ENCODE measurements around the gene DDX25. TPM values are rescaled to one million over a fixed set of nuclear protein-coding genes. Genes with fewer than 3 reads are reported as not detected.
"Not testable (repeated sequence)": the region's sequence is repeated elsewhere in the genome, so short reads cannot be mapped to it uniquely, and the experiment has no call there.

DDX25 gene
- total and polyA plus RNA-seq, 2 of the 4 experiments (the other 2 are of a cell fraction) = under 0.01 TPM; not detected in 1

- Histone ChIP-seq H3K27ac (ENCODE audit: insufficient read depth, low read length) (no peak overlapping the region), H3K23ac (ENCODE audit: low read depth, low read length) (no peak overlapping the region), H2BK120ac (ENCODE audit: low read depth, low read length) (no peak overlapping the region), H3K9me1 (ENCODE audit: insufficient read depth, low read length) (no peaks in the 10 kb centered on the region), H3K4ac (ENCODE audit: low read depth, low read length) (no peak overlapping the region), H2AK9ac (replicated peaks; ENCODE audit: low read depth, low read length, poor library complexity) (no peak overlapping the region), H2BK5ac (ENCODE audit: low read depth, low read length, poor library complexity, severe bottlenecking) (no peak overlapping the region), H3K9ac (ENCODE audit: low read depth, low read length) (no peak overlapping the region), H3K4me1 (ENCODE audit: control insufficient read depth, insufficient read depth, low read length) (no peaks in the 10 kb centered on the region), H2BK15ac (ENCODE audit: low read depth, low read length) (no peak overlapping the region), H3K14ac (replicated peaks; ENCODE audit: low read depth, low read length) (no peak overlapping the region), H4K5ac (ENCODE audit: low read depth, low read length) (no peak overlapping the region), H3K27me3 (ENCODE audit: control insufficient read depth, insufficient read depth, low read length) (peaks cover 10% of the 10 kb centered on the region), H3K4me3 (ENCODE audit: insufficient read depth, low read depth, low read length) (no peak overlapping the region), H4K8ac (ENCODE audit: low read depth in 2 of 2, low read length in 2 of 2) (no peak overlapping the region), H4K20me1 (ENCODE audit: insufficient read depth, low read length) (no peaks in the 10 kb centered on the region), H3K56ac (ENCODE audit: extremely low read depth, insufficient read depth, low read length) (no peak overlapping the region), H4K91ac (ENCODE audit: insufficient read depth, low read depth, low read length) (no peak overlapping the region), H3K36me3 (ENCODE audit: control insufficient read depth, insufficient read depth, low read length) (no peaks in the 10 kb centered on the region), H2AK5ac (ENCODE audit: low read depth, low read length) (no peak overlapping the region), H3K9me3 (ENCODE audit: control insufficient read depth, insufficient read depth, low read length) (no peaks in the 10 kb centered on the region), H3K4me2 (ENCODE audit: low read depth, low read length) (no peak overlapping the region), H2BK20ac (ENCODE audit: low read depth, low read length) (no peak overlapping the region), H3K79me1 (ENCODE audit: low read depth in 1 of 2, low read length in 2 of 2) (no peaks in the 10 kb centered on the region), H2AFZ (replicated peaks; ENCODE audit: low read length, poor library complexity) (no peak overlapping the region), H3K18ac (ENCODE audit: low read depth, low read length) (no peak overlapping the region)
- no TSS peak for BruUV-seq (replicated peaks)
- in situ Hi-C loops (cut with MboI; ENCODE audit: low sequenced_read_pairs) (no loop called here), dilution Hi-C loops (cut with HindIII; ENCODE audit: low sequenced_read_pairs, unreplicated experiment) (loop anchor here (25.0 kb wide), 1 partner anchor 302 kb away; the partner anchor contains the start of genes FAM118B and RPUSD4), intact Hi-C loops (cut with micrococcal nuclease) (no loop called here)
- DNase-seq (no peak), ATAC-seq (ENCODE audit: low read depth) (no peak)
- ChIA-PET POLR2A (ENCODE audit: unreplicated experiment) (interaction anchor here (0.6 kb wide), 1 partner anchor 143 kb away, joined by 3 read pairs; no protein-coding TSS in a partner anchor), CTCF (interaction anchor here (1.1 kb wide), 1 partner anchor 13 kb away, joined by 5 read pairs; no protein-coding TSS in a partner anchor)
- no peak for TF ChIP-seq POLR2A (IDR thresholded peaks at IDR 0.05; ENCODE audit: low read depth, low read length)
- WGBS, 2 experiments (ENCODE audit: extremely low coverage in 2 of 2, insufficient read length in 1 of 2) = no CpG with 5 or more reads among the region's 8 CpGs
These were observed 6.0 kb downstream of the DDX25 start for GRCh38 chr11:125910226-125910849.

- H3K18ac ChIP-seq (ENCODE audit: low read depth, low read length); H4K91ac ChIP-seq (ENCODE audit: insufficient read depth, low read depth, low read length); CTCF ChIA-PET; H2BK15ac ChIP-seq (ENCODE audit: low read depth, low read length); H3K9me3 ChIP-seq (ENCODE audit: control insufficient read depth, insufficient read depth, low read length); H3K4me3 ChIP-seq (ENCODE audit: insufficient read depth, low read depth, low read length); H2BK20ac ChIP-seq (ENCODE audit: low read depth, low read length); H3K9me1 ChIP-seq (ENCODE audit: insufficient read depth, low read length); H3K36me3 ChIP-seq (ENCODE audit: control insufficient read depth, insufficient read depth, low read length); H3K56ac ChIP-seq (ENCODE audit: extremely low read depth, insufficient read depth, low read length); H4K8ac ChIP-seq (ENCODE audit: low read depth in 2 of 2, low read length in 2 of 2); H3K79me1 ChIP-seq (ENCODE audit: low read depth in 1 of 2, low read length in 2 of 2); H4K5ac ChIP-seq (ENCODE audit: low read depth, low read length); H3K4ac ChIP-seq (ENCODE audit: low read depth, low read length); DNase-seq; H2AK5ac ChIP-seq (ENCODE audit: low read depth, low read length); H3K14ac ChIP-seq (replicated peaks; ENCODE audit: low read depth, low read length); H2BK5ac ChIP-seq (ENCODE audit: low read depth, low read length, poor library complexity, severe bottlenecking); H2AK9ac ChIP-seq (replicated peaks; ENCODE audit: low read depth, low read length, poor library complexity); H3K4me2 ChIP-seq (ENCODE audit: low read depth, low read length); H2BK120ac ChIP-seq (ENCODE audit: low read depth, low read length); ATAC-seq (ENCODE audit: low read depth); H3K4me1 ChIP-seq (ENCODE audit: control insufficient read depth, insufficient read depth, low read length); H3K9ac ChIP-seq (ENCODE audit: low read depth, low read length); H4K20me1 ChIP-seq (ENCODE audit: insufficient read depth, low read length); BruUV-seq (replicated peaks); H3K27ac ChIP-seq (ENCODE audit: insufficient read depth, low read length); POLR2A ChIA-PET (ENCODE audit: unreplicated experiment); H2AFZ ChIP-seq (replicated peaks; ENCODE audit: low read length, poor library complexity); H3K23ac ChIP-seq (ENCODE audit: low read depth, low read length); intact Hi-C loops (cut with micrococcal nuclease); in situ Hi-C loops (cut with MboI; ENCODE audit: low sequenced_read_pairs): not testable (repeated sequence)
- no CpG with 5 or more reads among the region's 3 CpGs for WGBS, 2 experiments (ENCODE audit: extremely low coverage in 2 of 2, insufficient read length in 1 of 2)
- peaks cover 28% of the 10 kb centered on the region for H3K27me3 ChIP-seq (ENCODE audit: control insufficient read depth, insufficient read depth, low read length)
- dilution Hi-C loops (cut with HindIII; ENCODE audit: low sequenced_read_pairs, unreplicated experiment) = loop anchor here (25.0 kb wide), 1 partner anchor 298 kb away; the partner anchor contains the start of genes FAM118B and RPUSD4
These were observed 10.3 kb downstream of the DDX25 start for GRCh38 chr11:125914601-125915000.

Data from IMR-90 (cell line).